Sigmoid colon (tissue), 3 donors: ENCODE results near the gene CEP112.

Experiments used
- CTCF ChIP-seq, 4 experiments: fragments of 450-650 bp in 3 of 4; fragments of 200-600 bp in 1 of 4; IDR thresholded peaks; one replicate each; pipeline ENCODE4 v1.5.1; 2016 to 2019; ENCODE audit warnings: antibody characterized with exemption in 4 of 4, mild to moderate bottlenecking in 3 of 4, moderate library complexity in 2 of 4
- POLR2A ChIP-seq, 2 donors: fragments of 450-650 bp; IDR thresholded peaks; one replicate each; pipeline ENCODE4 v1.6.1; 2016; ENCODE audit warnings: antibody characterized with exemption in 2 of 2, mild to moderate bottlenecking in 2 of 2, moderate library complexity in 2 of 2

GRCh38 chr17:65787503-65787902 is 404.4 kb downstream of the CEP112 start:
- TF ChIP-seq CTCF (IDR thresholded peaks at IDR 0.05) (no peak), POLR2A (IDR thresholded peaks at IDR 0.05) (no peak)
